Fibroblast of pulmonary artery (primary cell): Measurements from ENCODE around the gene CABLES1.
A peak's percentile ranks its signal among the peaks of the same experiment; 100 is the strongest.
"Not testable (repeated sequence)": the region's sequence is repeated elsewhere in the genome, so short reads cannot be mapped to it uniquely, and the experiment has no call there.

Experiments
- DNase-seq: peaks from one replicate; pipeline ENCODE4 v3.0.0-alpha.2; 2010; ENCODE audit warnings: low read depth
- H3K4me3 ChIP-seq: replicated peaks from 2 replicates; pipeline ENCODE4 v1.5.1; 2011; ENCODE audit warnings: low read depth, mild to moderate bottlenecking, control low read depth, low read length, moderate library complexity
- TF ChIP-seq, protein P1 (sequence below): IDR thresholded peaks from 2 replicates; pipeline ENCODE4 v1.5.1; 2011; ENCODE audit warnings: mild to moderate bottlenecking, control low read depth, low read length, inconsistent platforms; ENCODE audit errors: missing control alignments

The CABLES1 gene

DNA sequence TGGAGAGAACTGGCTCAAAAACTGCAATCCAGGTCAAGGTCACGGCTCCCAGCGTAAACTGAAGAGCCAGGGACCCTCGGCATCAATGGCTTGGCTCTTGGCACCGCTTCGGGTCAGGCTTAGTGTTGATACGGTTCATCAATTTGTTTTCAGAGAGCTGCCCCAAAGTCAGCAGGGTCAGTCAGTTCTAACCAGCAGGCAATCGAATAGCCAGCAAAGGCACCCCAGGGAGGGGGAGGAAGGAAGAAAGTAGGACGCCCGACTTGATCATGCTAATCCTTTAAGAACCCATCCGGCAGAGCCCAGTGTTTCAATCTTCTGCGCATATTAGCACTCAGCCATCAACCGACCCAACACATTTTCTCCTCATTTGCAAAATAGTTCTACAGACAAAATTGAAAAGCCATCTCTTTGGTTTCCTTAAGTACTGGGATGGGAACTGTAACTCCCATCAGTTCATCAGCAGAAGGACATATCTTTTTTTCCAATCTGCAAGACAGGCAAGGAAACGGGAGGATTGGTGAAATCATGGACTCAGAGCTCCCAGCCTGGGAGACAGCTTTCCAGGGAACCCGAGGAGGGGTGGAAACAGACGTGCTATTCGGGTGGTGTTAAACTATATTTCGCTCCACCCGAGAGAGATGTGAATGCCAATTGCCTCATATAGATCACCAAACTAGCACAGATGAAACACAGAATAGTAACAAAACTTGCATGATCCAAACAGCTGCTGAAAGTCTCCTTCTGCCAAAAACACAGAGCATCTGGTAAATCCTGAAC, 40.7 kb upstream of the CABLES1 start:
- H3K4me3 ChIP-seq = no peak overlapping the region
- DNase-seq = no peak
- TF ChIP-seq, protein P1, sequence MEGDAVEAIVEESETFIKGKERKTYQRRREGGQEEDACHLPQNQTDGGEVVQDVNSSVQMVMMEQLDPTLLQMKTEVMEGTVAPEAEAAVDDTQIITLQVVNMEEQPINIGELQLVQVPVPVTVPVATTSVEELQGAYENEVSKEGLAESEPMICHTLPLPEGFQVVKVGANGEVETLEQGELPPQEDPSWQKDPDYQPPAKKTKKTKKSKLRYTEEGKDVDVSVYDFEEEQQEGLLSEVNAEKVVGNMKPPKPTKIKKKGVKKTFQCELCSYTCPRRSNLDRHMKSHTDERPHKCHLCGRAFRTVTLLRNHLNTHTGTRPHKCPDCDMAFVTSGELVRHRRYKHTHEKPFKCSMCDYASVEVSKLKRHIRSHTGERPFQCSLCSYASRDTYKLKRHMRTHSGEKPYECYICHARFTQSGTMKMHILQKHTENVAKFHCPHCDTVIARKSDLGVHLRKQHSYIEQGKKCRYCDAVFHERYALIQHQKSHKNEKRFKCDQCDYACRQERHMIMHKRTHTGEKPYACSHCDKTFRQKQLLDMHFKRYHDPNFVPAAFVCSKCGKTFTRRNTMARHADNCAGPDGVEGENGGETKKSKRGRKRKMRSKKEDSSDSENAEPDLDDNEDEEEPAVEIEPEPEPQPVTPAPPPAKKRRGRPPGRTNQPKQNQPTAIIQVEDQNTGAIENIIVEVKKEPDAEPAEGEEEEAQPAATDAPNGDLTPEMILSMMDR = no peak

GRCh38 chr18:23095463-23095862, 39.8 kb upstream of the CABLES1 start:
- DNase-seq = no peak
- H3K4me3 ChIP-seq = no peak overlapping the region
- TF ChIP-seq, protein P1 = peak; percentile 12

DNA sequence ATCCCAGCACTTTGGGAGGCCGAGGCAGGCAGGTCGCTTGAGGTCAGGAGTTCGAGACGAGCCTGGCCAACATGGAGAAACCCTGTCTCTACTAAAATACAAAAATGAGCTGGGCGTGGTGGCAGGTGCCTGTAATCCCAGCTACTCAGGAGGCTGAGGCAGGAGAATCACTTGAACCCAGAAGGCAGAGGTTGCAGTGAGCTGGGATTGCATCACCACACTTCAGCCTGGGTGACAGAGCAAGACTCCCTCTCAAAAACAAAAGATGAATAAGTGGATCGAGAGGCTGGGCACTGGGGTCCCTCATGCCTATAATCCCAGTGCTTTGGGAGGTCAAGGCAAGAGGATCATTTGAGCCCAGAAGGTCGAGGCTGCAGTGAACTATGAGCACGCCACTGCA, 38.3 kb upstream of the CABLES1 start:
- DNase-seq, H3K4me3 ChIP-seq: not testable (repeated sequence)

GRCh38 chr18:23099621-23100020, 35.7 kb upstream of the CABLES1 start:
- H3K4me3 ChIP-seq = no peak overlapping the region
- no peak for DNase-seq
- TF ChIP-seq, protein P1 = no peak

- TF ChIP-seq, protein P1 = no peak
- DNase-seq = no peak
- H3K4me3 ChIP-seq = no peak overlapping the region
Observed at GRCh38 chr18:23101861-23102432, 33.3 kb upstream of the CABLES1 start.

DNA sequence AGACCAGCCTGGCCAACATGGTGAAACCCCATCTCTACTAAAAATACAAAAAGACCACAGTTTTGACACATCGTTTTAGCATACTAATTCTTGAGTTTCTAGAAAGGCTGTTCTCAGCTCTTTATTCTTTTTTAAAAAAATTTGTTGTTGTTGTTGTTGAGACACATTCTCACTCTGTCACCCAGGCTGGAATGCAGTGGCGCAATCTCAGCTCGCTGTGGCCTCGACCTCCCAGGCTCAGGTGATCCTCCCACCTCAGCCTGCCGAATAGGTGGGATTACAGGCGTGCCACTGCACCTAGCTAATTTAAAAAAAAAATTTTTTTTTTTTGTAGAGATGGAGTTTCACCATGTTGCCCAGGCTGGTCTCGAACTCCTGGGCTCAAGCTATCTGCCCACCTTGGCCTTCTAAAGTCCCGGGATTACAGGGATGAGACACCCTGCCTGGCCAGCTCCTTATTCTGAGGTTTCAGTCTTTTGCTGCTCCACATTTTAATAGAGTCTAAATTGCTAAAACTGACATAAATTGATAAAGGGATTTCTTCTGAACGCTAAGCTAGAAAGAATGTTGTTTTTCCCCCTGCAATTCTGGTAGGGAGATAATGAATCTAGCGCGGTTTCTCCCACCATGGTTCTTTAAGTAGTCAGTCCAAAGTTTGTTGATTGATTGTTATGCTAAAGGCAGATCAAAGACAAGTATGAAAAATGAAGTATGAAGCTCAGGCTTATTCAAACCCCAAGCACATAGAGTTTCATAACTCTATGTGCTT, 32.6 kb upstream of the CABLES1 start:
- no peak for DNase-seq
- TF ChIP-seq, protein P1 = no peak
- H3K4me3 ChIP-seq = no peak overlapping the region

DNA sequence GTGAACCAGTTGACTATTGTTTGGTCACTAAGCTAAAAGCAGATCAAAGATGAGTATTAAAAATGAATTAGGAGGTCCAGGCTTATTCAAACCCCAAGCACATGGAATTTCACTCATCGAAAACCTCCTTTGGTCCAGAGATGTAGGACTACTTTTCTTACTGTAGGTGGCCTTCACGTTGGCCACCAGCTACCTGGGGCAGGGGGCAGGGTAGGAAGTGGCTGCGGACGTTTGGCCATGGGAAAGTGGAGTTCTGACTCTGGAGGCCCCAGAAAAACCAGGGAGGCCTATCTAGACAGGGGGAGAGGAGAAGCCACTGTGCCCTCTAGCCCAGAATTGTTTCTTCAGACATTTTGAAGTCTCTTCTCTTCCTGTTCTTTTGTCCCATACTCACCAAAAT, 31.8 kb upstream of the CABLES1 start:
- no peak overlapping the region for H3K4me3 ChIP-seq
- no peak for DNase-seq
- TF ChIP-seq, protein P1 = no peak
